Measurements from ENCODE around the gene MAX.
"Not testable (repeated sequence)": the region's sequence is repeated elsewhere in the genome, so short reads cannot be mapped to it uniquely, and the experiment has no call there.

The MAX gene

DNA sequence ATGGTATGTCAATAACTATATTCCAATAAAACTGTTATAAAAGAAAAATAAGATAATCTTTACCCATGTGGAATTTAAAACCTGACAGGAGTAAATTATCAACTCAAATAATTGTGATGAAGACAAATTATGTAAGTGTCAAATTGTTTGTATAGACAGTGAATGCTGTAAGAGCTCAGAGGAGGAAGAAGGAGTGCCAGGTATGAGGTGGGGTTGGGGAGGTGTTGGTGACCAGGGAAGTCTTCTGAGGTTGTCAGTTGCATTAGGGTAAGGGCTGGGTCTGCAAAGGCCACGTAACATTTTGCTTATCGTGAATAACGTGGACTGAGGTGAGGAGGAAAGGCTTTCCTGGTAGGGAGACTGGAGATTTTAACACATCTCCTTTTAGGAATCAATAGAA, 2.5 kb upstream of the MAX start:
- DNase-seq (ENCODE audit: low read depth), result no peak

DNA sequence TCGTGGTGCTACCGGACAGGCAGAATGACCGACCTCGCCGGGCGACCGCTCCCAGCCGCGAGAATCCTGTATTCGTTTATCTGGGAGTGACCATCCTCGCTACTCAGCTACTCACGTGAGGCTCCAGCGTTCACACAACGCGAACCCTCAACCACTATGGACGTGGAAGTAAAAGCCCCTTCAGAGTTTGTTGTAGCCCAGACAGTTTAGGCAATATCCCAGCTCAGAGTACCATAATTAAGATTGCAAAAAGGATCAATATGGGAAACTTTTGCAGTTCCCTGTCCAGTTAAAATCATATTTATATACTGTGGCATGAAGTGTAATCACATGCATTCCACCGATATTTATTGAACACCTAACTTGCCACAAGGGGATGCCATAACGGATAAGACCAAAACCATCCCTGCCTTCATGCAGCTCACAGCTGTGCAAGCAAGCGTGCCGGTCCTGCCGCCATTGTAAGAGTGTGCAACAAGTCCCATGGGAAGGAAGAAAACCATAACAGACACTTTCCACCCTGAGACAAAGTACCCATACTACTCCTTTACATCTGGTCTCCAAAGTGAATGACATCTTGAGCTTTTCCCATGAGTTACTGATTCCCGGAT, 938 bp upstream of the MAX start:
- DNase-seq (ENCODE audit: low read depth), result peak; percentile 3

DNA sequence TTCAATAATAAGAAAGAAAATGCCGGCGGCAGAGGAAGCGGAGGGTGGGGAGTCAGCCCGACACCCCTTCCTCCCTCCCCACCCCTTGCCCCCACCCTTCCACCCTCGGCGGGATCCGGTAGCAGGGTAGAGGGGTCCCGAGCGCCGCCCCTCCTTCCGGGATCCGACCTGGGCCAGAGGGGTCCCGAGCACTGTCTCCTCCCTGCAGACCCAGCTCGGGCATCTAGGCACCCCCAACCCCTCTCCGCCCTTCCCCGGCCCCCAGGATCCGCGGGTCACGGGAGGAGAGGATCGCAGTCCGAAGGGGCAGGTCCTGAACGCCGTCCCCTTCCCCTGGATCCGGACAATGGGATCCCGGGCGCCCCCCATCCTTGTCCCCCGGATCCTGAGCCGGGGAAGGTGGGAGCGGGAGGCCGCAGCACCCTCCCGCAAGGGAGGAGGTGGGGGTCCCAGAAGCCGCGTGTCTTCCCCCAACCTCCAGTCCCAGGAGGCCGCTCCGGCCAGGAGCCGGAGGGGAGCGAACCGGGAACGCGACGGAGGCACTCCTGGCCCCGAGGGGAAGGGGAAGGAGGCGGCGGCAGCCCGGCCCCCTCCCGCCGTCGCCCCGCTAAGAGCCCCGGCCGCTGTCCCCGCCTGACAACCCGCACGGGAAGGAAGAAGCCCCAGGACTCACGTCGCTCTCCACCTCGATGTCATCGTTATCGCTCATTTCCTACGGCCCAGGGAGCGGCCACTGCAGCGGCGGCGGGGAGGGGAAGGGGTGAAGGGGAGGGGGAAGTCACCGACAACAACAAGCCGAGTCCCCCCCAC, 481 bp downstream of the MAX start:
- DNase-seq (ENCODE audit: low read depth), result peak; percentile 37

DNA sequence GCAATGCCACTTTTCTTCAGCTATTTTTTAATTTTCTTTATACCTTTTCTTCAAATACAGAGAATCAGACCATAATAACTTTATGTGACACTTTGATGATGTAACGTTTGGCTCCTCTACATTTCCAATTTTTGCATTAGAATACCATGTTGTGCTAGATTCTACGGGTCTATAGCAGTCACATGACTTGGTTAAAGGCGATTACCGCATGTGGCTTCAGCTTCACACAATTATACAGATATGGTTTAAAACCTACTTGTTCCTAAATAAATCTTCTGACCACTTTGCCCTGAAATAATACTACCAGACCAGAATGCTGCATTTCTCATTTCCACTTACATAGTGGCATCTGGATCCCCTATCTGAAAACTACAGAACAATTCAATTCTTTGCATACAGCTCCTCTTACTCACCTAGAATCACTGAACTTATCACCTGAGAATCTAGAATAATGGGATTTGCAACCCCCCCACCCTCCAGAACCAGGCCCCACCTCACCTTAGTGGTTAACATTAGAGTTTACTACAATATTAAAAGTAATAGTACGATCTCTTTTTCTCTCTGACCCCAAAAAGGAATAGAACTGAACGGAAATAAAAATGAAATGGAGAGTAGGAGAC, 1.3 kb downstream of the MAX start:
- no peak for DNase-seq (ENCODE audit: low read depth)

DNA sequence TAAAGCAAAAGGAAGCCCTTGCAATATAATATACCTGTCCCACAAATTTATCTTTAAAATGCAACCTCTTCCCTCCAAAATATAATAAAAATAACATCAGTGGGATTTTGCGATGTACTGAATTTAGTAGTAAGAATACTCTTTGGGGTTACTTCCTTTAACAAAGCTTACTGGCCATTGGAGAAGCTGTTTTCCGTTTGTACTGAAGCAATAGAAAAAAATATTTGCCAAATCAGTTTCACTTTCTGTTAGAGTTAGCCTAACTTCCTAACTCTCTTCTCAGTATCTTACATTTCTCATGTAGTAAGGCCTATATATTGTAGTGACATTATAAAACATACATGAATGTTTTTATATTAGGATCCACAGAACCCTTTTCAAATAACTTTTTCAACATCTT, 3.7 kb downstream of the MAX start:
- no peak for DNase-seq (ENCODE audit: low read depth)

DNA sequence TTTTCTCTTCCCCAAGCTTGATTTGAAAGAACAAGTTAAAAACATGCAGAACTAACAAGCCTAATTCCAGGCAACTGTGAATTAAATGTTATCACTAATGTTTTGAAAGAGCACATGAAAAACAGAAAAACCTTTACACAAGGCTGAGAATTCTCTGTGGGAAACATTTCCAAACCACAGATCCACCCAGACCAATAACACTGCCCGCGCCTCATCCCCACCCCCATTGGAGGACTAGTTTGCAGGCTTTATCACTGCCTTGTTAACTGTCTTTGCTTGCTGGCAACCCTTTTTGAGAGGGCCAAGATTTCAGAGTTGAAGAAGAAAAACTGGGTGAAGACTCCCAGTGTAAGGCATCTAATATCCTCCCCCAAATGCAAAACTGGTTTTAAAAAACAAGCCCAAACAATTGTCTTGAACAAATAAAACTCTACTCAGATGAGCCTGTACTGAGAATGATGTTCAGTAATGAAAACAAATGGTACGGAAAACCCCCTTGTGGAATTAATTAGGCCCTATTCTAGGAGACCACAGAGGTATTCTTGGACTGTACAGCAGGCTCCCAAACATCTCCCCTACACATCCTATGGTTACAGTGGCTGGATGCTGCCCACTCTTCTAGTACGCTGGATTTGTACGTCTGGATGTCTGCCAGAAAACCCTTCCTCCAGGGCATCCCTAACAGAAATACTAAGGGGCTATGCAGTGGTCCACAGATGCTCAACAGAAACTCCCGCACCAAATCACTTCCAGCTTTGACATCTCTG, 5.8 kb downstream of the MAX start:
- DNase-seq (ENCODE audit: low read depth), result no peak

DNA sequence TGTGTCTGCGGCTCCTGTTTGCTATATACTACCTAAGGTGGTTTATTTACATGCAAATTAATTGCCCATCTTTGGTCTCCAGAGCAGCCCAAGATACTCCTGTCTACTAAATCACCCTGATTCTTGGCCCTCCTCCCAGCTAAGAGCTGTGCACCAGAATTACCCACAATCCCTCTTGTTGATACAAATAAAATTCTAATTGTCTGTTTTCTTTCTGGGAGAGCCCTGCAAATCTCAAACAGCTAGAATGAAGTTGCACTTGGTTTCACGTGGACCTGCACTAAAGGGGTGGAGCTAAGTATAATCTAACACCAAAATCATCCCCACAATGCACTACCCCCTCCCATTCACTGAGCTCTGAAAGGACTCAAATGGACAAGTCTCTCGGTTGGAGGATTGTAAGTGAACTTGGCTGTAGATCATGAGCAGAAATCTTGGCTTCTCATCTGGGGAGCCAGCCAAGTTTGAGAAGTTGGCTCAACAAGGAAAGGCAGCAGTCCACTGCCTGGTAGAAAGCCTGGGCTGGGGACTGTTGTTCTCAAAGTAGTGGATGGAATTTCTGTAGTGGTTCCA, 6.6 kb downstream of the MAX start:
- DNase-seq (ENCODE audit: low read depth), result no peak

DNA sequence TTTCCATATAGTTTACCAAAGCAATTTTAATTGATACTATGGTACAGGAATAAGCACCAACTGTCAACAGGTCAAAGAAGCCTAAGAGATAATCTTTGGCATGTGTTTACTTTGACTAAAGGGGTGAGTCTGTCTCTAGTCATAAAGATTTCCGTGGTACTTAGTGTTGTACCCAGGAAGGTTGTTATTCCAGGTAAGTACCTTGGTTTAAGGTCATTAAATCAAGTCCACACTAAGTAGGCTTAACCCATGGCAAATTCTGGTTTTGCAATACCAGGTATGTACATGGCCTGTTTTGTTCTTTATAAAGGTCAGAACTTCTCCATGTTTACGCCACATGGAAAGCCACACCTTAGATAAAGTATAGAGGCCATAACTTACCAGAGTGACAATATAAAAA, 10.0 kb downstream of the MAX start:
- DNase-seq (ENCODE audit: low read depth), result no peak

DNA sequence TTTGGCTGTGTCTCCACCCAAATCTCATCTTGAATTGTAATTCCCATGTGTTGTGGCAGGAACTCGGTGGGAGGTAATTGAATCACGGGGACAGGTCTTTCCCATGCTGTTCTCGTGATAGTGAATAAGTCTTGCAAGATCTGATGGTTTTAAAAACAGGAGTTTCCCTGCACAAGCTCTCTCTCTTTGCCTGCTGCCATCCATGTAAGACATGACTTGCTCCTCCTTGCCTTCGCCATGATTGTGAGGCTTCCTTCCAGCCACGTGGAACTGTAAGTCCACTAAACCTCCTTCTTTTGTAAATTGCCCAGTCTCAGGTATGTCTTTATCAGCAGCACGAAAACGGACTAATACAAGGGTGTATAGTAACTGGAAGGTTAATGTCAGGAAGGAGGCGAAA, 14.5 kb downstream of the MAX start:
- not testable (repeated sequence) for DNase-seq (ENCODE audit: low read depth)

DNA sequence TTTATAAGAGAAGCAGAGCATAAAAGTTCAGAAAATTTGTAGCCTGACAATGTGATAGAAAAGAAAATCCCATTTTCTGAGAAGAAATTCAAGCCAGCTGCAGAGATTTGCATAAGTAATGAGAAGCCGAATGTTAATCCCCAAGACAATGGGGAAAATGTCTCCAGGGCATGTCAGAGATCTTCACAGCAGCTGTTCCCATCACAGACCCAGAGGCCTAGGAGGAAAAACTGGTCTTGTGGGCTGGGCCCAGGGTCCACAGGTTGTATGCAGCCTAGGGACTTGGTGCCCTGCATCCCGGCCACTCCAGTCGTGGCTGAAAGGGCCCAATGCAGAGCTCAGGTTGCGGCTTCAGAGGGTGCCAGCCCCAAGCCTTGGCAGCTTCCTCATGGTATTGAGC, 15.6 kb downstream of the MAX start:
- DNase-seq (ENCODE audit: low read depth), result not testable (repeated sequence)

DNA sequence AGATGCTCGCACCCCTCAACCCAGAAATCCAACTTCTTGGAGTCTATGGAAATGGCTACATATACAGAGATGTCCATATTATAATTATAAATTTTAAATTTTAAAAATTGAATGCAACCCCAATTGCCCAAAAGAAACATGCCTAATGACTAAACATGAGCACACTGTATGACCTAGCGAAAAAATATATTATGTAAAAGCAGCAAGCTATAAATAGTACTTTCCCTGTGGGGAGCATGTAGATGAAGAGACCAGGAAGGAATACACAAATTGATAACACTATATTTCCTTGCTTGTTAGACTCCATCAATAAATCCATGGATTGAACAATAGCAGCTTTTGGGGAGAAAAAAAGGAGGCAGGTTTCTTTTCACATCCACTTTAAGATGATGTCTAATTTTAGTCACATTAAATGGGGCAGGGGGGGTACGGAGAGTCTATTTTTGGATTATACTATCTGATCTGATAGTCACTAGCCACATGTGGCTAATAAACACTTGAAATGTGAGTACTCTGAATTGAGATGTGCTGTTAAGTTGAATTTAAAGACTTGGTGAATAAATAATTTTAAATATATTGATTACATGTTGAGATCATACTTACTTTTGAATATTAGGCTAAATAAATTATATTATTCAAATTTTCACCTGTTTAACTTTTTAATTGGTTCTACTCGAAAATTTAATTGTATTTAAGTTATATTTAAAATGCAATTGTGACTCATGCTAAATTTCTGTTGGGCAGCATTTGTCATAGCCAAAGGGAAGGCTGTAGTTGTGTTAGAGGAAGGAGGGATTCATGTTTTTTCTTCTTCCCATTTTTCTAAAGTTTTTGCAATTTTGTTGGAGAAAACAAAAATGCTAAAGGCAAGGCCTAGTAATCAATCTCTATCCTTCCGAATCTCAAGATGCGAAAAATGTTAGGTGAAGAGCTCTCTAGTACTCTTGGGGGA, 17.5 kb downstream of the MAX start:
- DNase-seq (ENCODE audit: low read depth), result no peak

DNA sequence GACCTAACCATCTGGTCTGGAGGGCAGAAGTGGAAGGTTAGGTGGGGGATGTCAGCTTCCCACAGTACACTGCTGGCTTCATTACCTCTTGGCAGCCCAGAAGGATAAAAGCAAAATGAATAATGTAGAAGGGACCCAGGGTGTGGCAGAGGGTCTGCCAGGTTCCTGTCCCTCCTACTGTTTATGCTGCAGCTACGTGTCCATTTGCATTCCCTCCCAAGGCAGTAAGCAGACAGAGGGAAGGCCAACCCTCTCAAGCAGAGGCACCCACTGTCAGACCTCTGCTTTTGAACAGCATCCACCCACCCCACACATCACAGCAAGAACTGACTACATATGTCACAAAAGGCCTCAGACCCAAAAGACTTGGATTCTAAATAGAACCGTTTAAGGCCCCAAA, 19.4 kb downstream of the MAX start:
- DNase-seq (ENCODE audit: low read depth), result no peak

DNA sequence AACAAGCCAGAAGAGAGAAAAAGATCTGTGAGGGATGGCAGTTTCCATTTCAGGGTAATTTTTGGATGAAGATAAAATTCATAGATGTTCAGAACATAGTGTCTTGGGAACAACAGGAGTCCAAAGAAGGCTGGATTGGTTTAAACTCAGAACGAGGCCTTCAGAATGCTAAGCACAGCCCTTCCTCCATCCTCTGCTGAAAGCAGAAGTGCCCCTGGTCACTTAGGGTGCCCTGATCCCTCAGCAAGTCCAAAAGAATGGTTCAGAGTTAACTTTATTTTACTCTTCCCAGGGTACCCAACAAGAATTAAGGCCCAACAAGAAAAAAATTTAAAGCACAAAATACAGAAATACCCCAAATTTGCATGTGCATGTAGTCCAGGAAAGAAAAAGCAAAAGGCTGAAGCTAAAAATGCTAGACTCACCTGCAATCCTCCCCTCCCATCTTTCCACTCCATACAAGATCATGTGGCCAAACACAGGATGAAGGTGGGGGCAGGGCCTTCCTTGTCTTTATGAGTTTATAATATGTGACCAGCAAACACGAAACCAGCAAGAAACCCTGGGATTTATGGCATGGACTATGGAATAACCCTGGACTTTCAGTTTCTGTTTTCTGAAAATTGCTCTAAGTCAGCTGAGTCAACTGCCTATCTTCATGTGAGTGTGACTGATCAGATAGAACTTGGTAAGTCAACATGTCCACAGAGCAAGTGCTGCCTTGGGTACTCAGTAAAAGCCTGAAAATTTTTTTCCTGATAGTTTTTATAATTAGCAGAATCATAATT, 21.2 kb downstream of the MAX start:
- DNase-seq (ENCODE audit: low read depth), result no peak

DNA sequence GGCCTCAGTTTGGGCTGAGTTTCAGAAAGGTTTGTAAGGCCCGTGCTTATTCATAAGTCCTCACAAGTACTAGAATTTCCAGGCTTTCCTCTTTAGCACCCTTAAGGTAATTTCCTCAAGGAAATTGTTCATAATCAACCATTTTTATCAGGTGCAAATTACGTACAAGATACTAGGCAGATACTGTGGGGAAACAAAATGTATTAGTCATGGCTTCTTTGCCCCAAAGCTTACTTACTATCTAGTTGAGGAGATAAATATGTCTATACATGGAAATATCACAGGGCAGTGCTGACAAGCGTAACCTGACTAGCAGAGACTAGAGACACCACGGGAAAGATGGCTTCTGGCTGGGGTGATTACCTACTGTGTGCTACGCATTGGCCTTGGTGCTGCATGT, 22.5 kb downstream of the MAX start:
- DNase-seq (ENCODE audit: low read depth), result no peak

DNA sequence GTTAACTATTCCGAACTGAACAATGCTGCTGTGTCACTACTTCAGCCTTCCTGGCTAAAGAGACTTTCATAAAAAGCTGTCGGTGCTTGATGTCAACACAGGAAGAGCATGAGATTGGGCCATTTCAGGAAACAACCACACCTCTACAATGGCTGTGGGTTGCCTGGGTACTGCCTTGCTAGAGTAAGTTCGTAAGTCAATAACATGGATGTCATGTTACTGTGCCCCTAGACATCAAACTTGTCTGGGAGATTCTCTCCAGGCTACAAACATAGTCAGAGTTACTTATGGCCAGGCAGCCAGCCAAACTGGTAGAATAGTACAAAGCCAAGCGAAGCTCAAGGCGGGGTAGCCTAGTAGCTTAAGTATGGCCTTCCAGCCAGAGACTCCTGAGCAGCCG, 23.1 kb downstream of the MAX start:
- no peak for DNase-seq (ENCODE audit: low read depth)

DNA sequence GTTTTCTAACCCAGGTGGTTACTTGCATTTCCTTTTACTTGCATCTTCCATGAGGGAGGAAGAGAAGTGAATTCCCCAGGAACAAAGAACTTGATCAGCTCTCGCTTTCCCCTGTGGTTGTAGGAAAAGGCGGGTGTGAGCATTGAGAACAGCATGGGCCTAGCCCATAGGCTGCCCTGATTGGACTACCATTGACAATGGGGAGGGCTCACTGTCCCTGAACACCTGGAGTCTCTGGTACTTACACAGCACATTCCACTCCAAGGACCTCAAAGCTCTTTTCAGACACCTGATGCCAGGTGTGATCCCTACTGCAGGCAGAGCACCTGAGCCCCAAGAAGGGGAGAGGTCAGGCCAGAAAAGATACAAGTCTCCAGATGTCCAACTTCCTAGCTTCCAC, 25.0 kb downstream of the MAX start:
- no peak for DNase-seq (ENCODE audit: low read depth)

DNA sequence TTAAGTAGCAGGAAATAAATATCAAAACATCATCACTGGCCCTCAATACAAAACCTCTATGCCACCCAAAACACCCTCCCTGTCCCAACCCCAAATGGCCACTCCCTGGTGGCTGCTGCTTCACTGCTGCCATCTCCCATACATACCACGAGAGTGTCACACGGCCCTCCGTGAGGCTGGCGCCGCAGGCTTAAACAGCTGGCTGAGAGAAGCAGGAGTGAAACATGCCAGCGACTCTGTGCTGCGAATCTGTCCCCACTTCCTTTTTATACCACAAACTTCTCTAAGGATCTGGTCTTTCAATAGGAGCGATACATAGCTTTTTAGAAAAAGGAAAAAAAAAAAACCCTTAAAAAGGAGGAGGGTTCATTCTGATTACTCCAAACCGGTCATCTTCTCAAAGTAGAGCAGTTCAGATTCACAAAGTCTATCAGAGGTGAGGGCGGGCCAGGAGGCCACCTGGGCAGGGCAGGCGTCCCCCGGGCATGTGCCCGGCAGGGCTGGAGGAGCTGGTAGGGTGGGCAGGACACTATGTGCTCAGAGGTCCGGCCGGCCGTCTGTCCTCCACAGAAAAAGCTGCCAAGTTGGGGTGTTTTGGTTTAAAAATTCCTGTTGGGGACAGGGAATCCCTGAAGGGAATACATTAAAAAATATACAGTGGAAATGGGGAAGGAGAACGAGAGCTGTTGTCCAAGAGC, 26.5 kb downstream of the MAX start:
- DNase-seq (ENCODE audit: low read depth), result no peak

DNA sequence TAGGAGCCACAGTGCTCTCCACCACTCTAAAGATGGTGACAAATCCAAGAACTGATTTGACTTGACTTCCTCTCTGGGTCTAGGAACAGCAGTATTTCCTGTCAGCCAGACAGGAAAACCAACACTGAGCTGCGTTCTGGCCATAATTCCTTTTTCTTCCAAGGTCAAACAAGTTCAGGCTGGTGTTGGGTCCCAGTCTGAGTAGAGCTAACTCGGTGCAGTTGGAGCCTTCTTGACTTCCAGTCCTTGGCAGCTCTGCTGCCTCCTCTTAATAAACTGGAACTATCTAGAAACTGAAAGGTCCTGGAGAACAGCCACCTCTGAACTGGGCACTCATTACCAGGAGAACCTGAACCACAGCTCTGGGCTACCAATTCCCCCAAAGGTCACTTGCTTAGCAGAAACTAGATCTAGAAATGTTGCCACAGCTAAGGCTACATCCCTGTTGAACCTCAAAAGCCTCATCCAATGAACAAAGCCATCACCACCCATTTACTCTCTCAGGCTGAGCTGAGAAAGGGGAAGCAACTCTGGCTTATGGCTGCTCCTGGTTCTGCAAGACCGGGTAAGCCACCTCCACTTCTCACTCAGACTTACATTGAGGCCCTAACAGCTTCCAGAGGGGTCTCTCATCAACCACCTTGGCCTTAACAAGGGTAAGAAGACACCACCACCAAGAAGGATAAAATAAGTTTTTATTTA, 27.7 kb downstream of the MAX start:
- DNase-seq (ENCODE audit: low read depth), result no peak

DNA sequence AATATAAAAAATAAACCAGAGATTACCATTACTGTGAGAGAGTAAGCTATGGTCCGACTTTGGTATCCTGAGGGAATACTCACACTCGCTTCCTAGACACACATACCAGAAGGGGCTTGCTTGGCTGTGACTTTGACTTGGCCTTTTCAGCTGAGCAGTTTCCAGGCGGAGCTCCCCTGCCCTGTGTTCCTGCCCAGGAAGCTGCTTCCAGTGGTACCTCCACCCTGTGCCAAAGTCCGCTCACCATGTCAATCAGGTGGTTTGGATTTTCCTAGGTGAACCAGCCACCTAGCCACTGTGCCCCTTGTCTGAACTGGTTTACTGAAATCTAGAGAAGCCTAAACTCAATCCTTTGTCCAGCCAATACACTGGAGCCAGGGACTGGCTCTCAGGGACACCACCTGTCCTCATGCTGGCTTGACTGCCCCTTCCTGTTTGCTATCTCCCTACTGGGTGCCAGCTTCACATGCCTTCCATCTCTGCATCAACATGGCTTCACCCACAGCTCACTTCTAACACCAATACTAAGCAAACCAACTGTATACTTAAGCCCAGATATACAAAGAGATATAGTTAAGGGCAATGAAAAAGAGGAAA, 28.6 kb downstream of the MAX start:
- no peak for DNase-seq (ENCODE audit: low read depth)

All from activated T-cell treated with anti-CD3 and anti-CD28 coated beads for 1 hour (primary cell).